Upper lobe of left lung (tissue), 6 donors: ENCODE results near the gene MYLK3. TPM values are rescaled to one million over a fixed set of nuclear protein-coding genes. Genes with fewer than 3 reads are reported as not detected.

Experiments used
- ATAC-seq, 2 donors: fragments of 200-7000 bp; cut with Tn5 transposase; one replicate each; pipeline ENCODE4 v1.9.1; 2022; ENCODE audit warnings: mild to moderate bottlenecking in 2 of 2, moderate library complexity in 2 of 2; ENCODE audit not compliant: low FRiP score in 2 of 2
- DNase-seq, 2 donors: peaks; one replicate each; pipeline ENCODE4 v3.0.0-alpha.2; 2019 to 2020
- H3K27ac ChIP-seq, 4 donors: fragments of 200-600 bp; sonication (generic); one replicate each; pipeline ENCODE4 v1.5.1; 2016 to 2019
- H3K27me3 ChIP-seq, 4 donors: fragments of 200-600 bp; sonication (generic); one replicate each; pipeline ENCODE4 v1.5.1; 2017 to 2019
- H3K36me3 ChIP-seq, 4 donors: fragments of 200-600 bp; sonication (generic); one replicate each; pipeline ENCODE4 v1.5.1; 2016 to 2019
- H3K4me1 ChIP-seq, 4 donors: fragments of 200-600 bp; sonication (generic); one replicate each; pipeline ENCODE4 v1.5.1; 2018 to 2019
- H3K4me3 ChIP-seq, 4 donors: fragments of 200-600 bp; sonication (generic); one replicate each; pipeline ENCODE4 v1.5.1; 2017 to 2019; ENCODE audit warnings: mild to moderate bottlenecking in 2 of 4, moderate library complexity in 1 of 4
- H3K9me3 ChIP-seq, 4 donors: fragments of 200-600 bp; sonication (generic); one replicate each; pipeline ENCODE4 v1.5.1; 2018 to 2019
- EP300 ChIP-seq, 4 donors: sonication (generic); formaldehyde crosslinking; IDR thresholded peaks; one replicate each; pipeline ENCODE4 v1.5.1; 2017; ENCODE audit warnings: antibody characterized with exemption in 4 of 4, control low read depth in 2 of 4
- POLR2A ChIP-seq, 4 donors: fragments of 450-650 bp; IDR thresholded peaks; one replicate each; pipeline ENCODE4 v1.5.1; 2016 to 2017; ENCODE audit warnings: antibody characterized with exemption in 4 of 4, mild to moderate bottlenecking in 2 of 4
- POLR2AphosphoS5 ChIP-seq, 2 donors: sonication (generic); formaldehyde crosslinking; IDR thresholded peaks; one replicate each; pipeline ENCODE4 v1.5.1; 2017; ENCODE audit warnings: antibody characterized with exemption in 2 of 2
- WGBS, 2 donors: methylation state at CpG; one replicate each; pipeline ENCODE4 v1.1.5; 2017 to 2018; 5-methylcytosine and 5-hydroxymethylcytosine counted together
- total RNA-seq, 6 donors: library from RNA; depleted of rRNA in 4 of 6; stranded (reverse); fragments of >200 nt in 4 of 6; gene quantifications; one replicate each; pipeline versions ENCODE4 v1.1.0 to v1.2.1, GENCODE V29; 2016 to 2021
- TF ChIP-seq, protein P1 (sequence below), 6 experiments: fragments of 450-650 bp in 4 of 6; fragments of 200-600 bp in 2 of 6; sonication (generic) in 2 of 6; IDR thresholded peaks; one replicate each; pipeline ENCODE4 v1.5.1; 2016 to 2019; ENCODE audit warnings: antibody characterized with exemption in 6 of 6
- donor health status: DM: no; HTN: no; CAD: no; lungs with moderate emphysema.
- donor health status: DM: no; HTN: yes; CAD: no; lungs with severe emphysema.

Gene MYLK3
- total RNA-seq, 6 donors from 2014 or later: 0.11 to 4.2 (median 1.1) TPM

DNA sequence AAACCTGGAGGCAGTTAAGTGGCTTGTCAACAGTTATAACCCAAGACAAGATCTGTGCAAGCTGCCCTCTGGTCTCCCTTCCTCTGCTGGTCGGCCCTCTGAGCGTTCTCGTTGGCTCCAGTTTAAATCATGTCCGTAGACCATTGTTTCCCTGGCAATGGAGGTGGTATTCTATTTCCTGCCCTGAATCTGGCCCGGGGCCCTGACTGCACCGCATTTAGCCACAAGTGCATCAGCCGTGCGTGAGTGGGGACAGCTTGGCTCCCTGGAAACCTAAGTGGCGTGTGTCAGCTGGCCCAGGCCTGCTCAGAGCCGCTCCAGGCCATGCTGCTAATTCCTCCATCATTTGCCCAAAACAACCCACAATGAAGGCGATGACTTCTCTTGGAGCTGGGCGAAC is 15.0 kb upstream of the MYLK3 start:
- H3K4me3 ChIP-seq: no peak overlapping the region
- H3K27me3 ChIP-seq: no peaks in the 10 kb centered on the region
- TF ChIP-seq, protein P1, sequence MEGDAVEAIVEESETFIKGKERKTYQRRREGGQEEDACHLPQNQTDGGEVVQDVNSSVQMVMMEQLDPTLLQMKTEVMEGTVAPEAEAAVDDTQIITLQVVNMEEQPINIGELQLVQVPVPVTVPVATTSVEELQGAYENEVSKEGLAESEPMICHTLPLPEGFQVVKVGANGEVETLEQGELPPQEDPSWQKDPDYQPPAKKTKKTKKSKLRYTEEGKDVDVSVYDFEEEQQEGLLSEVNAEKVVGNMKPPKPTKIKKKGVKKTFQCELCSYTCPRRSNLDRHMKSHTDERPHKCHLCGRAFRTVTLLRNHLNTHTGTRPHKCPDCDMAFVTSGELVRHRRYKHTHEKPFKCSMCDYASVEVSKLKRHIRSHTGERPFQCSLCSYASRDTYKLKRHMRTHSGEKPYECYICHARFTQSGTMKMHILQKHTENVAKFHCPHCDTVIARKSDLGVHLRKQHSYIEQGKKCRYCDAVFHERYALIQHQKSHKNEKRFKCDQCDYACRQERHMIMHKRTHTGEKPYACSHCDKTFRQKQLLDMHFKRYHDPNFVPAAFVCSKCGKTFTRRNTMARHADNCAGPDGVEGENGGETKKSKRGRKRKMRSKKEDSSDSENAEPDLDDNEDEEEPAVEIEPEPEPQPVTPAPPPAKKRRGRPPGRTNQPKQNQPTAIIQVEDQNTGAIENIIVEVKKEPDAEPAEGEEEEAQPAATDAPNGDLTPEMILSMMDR (IDR thresholded peaks at IDR 0.05): no peak
- TF ChIP-seq POLR2AphosphoS5 (IDR thresholded peaks at IDR 0.05): no peak
- no peak for TF ChIP-seq EP300 (IDR thresholded peaks at IDR 0.05)
- no peak for TF ChIP-seq POLR2A (IDR thresholded peaks at IDR 0.05)
- H3K4me1 ChIP-seq: no peaks in the 10 kb centered on the region
- WGBS, 2 donors: 51 to 55% methylated on average over 6 to 12 of the region's 12 CpGs
- ATAC-seq (no peak), DNase-seq (no peak)
- H3K27ac ChIP-seq: no peak overlapping the region
- no peaks in the 10 kb centered on the region for H3K36me3 ChIP-seq
- no peaks in the 10 kb centered on the region for H3K9me3 ChIP-seq

DNA sequence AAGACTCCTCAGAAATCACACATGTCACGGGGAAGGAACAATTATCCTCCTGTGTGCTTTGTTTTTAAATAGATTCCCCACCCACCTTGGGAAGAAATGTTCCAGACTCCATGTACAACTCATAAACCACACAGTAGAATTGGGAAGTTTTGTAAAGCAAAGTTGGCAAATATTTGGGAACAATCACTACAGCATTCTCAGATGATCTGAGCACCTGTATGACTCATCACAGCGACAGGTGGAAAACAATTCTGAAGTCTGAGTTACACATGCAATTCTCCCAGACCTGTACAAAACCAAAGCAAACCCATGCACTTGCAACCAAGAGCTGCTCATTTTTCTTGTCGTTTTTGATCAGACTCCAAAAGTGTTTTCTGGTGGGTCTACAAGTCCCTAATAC is 14.4 kb upstream of the MYLK3 start:
- no peak for ATAC-seq
- WGBS, 2 donors: 71 to 80% methylated on average over 3 of the region's 3 CpGs

DNA sequence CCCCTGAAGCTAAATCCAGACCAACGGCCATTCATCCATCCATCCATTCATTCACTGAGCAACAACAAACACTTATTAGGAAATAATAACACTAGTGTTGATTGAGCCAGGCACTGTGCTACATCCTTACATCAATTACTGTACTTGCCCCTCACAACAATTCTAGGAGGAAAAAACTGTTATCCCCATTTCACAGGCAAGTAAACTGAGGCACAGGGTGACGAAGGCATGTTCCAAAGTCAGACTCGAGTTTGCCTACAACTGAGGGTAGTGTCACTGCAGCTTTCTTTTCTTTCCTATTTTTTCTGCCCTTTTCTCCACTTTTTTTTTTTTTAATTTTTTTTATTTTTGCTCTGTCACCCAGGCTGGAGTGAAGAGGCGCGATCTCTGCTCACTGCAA is 11.2 kb upstream of the MYLK3 start:
- Histone ChIP-seq H3K4me3 (no peak overlapping the region), H3K27ac (no peak overlapping the region), H3K36me3 (no peaks in the 10 kb centered on the region), H3K4me1 (no peaks in the 10 kb centered on the region), H3K9me3 (no peaks in the 10 kb centered on the region), H3K27me3 (no peaks in the 10 kb centered on the region)
- no peak for ATAC-seq
- 87 to 91% methylated on average over 5 of the region's 5 CpGs for WGBS, 2 donors
- no peak for DNase-seq
- TF ChIP-seq POLR2A (IDR thresholded peaks at IDR 0.05) (no peak), EP300 (IDR thresholded peaks at IDR 0.05) (no peak), POLR2AphosphoS5 (IDR thresholded peaks at IDR 0.05) (no peak)
- TF ChIP-seq, protein P1 (IDR thresholded peaks at IDR 0.05): no peak

More for the DNA sequence above, 14.4 kb upstream of the MYLK3 start:
- Histone ChIP-seq H3K36me3 (no peaks in the 10 kb centered on the region), H3K4me1 (no peaks in the 10 kb centered on the region), H3K4me3 (no peak overlapping the region), H3K27me3 (no peaks in the 10 kb centered on the region), H3K27ac (no peak overlapping the region), H3K9me3 (no peaks in the 10 kb centered on the region)
- TF ChIP-seq, protein P1 (IDR thresholded peaks at IDR 0.05): no peak
- no peak for TF ChIP-seq EP300 (IDR thresholded peaks at IDR 0.05)
- no peak for TF ChIP-seq POLR2A (IDR thresholded peaks at IDR 0.05)
- no peak for TF ChIP-seq POLR2AphosphoS5 (IDR thresholded peaks at IDR 0.05)
- DNase-seq: no peak

DNA sequence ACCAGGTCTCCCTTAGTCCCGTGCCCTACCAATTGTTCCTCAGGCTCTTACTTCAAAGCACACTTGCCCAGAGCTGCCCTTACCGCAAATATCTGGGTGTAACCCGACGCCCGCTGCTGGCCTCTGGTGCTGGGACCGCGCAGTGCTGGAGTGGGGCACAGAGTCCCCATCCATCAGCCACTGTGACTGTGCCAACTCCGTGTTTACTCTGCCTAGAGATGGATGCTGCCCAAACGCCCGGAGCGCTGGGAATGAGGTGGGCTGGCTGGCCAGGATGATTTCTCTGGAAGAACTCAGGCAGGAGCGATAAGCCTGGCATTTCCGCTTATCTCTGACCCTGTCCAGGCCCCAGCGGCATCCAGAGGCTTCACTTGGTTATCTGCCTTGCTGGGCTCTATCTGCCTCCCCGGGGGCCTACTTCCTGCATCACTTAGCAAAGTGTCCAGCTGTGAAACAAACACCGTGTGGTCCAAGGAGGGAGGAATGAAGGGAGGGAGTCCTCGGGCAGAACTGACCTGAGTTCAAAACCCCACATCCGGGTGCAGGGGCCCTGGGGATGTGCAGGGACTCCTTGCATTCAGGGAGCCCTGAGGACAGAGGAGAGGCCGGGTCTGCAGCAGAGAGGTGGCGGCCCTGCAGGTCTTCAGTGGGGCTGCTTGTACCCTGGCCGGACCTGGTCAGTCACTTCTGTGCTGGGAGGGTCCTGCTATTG is 9.4 kb upstream of the MYLK3 start:
- Histone ChIP-seq H3K4me3 (no peak overlapping the region), H3K4me1 (no peaks in the 10 kb centered on the region), H3K9me3 (no peaks in the 10 kb centered on the region), H3K27ac (no peak overlapping the region), H3K36me3 (no peaks in the 10 kb centered on the region), H3K27me3 (no peaks in the 10 kb centered on the region)
- ATAC-seq (peak; percentile 40 to 58), DNase-seq (peak in 1 of 2 donors; percentile 66)
- TF ChIP-seq, protein P1 (IDR thresholded peaks at IDR 0.05): no peak
- no peak for TF ChIP-seq POLR2AphosphoS5 (IDR thresholded peaks at IDR 0.05)
- TF ChIP-seq EP300 (IDR thresholded peaks at IDR 0.05): no peak
- no peak for TF ChIP-seq POLR2A (IDR thresholded peaks at IDR 0.05)
- 29 to 30% methylated on average over 18 to 20 of the region's 21 CpGs for WGBS, 2 donors

DNA sequence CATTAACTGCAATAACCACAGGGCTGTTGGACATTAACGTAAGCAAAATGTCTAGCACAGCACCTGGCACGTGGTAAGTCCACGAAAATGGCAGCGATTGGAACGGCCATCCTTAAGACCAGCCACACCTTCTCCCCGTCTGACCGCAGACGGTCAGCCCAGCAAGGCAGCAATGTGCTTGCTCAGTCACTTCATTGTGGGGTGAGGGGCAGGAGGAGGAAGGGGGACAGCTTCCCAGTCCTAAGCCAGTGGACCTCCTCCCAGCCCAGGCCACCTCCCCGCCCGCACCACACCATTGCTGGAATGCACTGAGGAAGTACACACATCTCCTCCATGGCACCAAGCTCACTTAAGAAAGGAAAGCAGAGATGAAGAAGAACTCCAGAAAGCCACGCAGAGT is 8.6 kb upstream of the MYLK3 start:
- ATAC-seq (no peak), DNase-seq (peak in 1 of 2 donors; percentile 43)
- TF ChIP-seq, protein P1 (IDR thresholded peaks at IDR 0.05): no peak
- TF ChIP-seq POLR2A (IDR thresholded peaks at IDR 0.05) (no peak), EP300 (IDR thresholded peaks at IDR 0.05) (no peak), POLR2AphosphoS5 (IDR thresholded peaks at IDR 0.05) (no peak)
- no peak overlapping the region for H3K27ac ChIP-seq
- 60 to 83% methylated on average over 3 to 11 of the region's 11 CpGs for WGBS, 2 donors
- no peaks in the 10 kb centered on the region for H3K27me3 ChIP-seq
- no peaks in the 10 kb centered on the region for H3K9me3 ChIP-seq
- H3K36me3 ChIP-seq: no peaks in the 10 kb centered on the region
- H3K4me1 ChIP-seq: no peaks in the 10 kb centered on the region
- H3K4me3 ChIP-seq: no peak overlapping the region
